ENCODE results near the gene PARD3B. TPM values are rescaled to one million over a fixed set of nuclear protein-coding genes. Genes with fewer than 3 reads are reported as not detected.

Gene PARD3B
- total and polyA plus RNA-seq, 2 of the 8 experiments (the other 6 are each of a cell fraction or from before 2014, with no cell fraction given) = 1.2 to 5.7 TPM

DNA sequence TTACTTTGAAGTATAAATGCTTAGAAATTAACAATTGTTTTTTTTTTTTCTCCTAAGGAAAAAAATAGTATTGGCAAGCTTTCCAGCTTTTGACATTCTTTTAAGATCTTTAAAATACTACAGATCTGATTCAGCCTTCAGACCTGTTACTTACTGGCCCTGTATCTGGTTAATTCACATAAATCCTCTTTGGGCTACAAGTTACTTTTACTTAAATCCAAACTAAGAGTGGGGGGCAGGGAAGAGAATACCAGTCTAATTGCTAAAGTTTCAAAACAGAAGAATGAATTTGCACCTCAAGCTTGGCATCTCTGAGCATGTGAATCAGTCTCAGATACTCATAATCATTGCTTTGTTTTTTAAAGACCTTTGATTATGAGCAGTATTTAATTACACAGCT lies 386.3 kb downstream of the PARD3B start (continued):
- TF ChIP-seq, protein P1, sequence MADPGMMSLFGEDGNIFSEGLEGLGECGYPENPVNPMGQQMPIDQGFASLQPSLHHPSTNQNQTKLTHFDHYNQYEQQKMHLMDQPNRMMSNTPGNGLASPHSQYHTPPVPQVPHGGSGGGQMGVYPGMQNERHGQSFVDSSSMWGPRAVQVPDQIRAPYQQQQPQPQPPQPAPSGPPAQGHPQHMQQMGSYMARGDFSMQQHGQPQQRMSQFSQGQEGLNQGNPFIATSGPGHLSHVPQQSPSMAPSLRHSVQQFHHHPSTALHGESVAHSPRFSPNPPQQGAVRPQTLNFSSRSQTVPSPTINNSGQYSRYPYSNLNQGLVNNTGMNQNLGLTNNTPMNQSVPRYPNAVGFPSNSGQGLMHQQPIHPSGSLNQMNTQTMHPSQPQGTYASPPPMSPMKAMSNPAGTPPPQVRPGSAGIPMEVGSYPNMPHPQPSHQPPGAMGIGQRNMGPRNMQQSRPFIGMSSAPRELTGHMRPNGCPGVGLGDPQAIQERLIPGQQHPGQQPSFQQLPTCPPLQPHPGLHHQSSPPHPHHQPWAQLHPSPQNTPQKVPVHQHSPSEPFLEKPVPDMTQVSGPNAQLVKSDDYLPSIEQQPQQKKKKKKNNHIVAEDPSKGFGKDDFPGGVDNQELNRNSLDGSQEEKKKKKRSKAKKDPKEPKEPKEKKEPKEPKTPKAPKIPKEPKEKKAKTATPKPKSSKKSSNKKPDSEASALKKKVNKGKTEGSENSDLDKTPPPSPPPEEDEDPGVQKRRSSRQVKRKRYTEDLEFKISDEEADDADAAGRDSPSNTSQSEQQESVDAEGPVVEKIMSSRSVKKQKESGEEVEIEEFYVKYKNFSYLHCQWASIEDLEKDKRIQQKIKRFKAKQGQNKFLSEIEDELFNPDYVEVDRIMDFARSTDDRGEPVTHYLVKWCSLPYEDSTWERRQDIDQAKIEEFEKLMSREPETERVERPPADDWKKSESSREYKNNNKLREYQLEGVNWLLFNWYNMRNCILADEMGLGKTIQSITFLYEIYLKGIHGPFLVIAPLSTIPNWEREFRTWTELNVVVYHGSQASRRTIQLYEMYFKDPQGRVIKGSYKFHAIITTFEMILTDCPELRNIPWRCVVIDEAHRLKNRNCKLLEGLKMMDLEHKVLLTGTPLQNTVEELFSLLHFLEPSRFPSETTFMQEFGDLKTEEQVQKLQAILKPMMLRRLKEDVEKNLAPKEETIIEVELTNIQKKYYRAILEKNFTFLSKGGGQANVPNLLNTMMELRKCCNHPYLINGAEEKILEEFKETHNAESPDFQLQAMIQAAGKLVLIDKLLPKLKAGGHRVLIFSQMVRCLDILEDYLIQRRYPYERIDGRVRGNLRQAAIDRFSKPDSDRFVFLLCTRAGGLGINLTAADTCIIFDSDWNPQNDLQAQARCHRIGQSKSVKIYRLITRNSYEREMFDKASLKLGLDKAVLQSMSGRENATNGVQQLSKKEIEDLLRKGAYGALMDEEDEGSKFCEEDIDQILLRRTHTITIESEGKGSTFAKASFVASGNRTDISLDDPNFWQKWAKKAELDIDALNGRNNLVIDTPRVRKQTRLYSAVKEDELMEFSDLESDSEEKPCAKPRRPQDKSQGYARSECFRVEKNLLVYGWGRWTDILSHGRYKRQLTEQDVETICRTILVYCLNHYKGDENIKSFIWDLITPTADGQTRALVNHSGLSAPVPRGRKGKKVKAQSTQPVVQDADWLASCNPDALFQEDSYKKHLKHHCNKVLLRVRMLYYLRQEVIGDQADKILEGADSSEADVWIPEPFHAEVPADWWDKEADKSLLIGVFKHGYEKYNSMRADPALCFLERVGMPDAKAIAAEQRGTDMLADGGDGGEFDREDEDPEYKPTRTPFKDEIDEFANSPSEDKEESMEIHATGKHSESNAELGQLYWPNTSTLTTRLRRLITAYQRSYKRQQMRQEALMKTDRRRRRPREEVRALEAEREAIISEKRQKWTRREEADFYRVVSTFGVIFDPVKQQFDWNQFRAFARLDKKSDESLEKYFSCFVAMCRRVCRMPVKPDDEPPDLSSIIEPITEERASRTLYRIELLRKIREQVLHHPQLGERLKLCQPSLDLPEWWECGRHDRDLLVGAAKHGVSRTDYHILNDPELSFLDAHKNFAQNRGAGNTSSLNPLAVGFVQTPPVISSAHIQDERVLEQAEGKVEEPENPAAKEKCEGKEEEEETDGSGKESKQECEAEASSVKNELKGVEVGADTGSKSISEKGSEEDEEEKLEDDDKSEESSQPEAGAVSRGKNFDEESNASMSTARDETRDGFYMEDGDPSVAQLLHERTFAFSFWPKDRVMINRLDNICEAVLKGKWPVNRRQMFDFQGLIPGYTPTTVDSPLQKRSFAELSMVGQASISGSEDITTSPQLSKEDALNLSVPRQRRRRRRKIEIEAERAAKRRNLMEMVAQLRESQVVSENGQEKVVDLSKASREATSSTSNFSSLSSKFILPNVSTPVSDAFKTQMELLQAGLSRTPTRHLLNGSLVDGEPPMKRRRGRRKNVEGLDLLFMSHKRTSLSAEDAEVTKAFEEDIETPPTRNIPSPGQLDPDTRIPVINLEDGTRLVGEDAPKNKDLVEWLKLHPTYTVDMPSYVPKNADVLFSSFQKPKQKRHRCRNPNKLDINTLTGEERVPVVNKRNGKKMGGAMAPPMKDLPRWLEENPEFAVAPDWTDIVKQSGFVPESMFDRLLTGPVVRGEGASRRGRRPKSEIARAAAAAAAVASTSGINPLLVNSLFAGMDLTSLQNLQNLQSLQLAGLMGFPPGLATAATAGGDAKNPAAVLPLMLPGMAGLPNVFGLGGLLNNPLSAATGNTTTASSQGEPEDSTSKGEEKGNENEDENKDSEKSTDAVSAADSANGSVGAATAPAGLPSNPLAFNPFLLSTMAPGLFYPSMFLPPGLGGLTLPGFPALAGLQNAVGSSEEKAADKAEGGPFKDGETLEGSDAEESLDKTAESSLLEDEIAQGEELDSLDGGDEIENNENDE (IDR thresholded peaks at IDR 0.05; ENCODE audit: insufficient replicate concordance, low read length) = no peak
- no peak for TF ChIP-seq CEBPB (IDR thresholded peaks at IDR 0.05; ENCODE audit: low read depth, low read length)
- TF ChIP-seq TAF1 (IDR thresholded peaks at IDR 0.05; ENCODE audit: low read depth, low read length) = no peak
- no peak for TF ChIP-seq SIX5 (IDR thresholded peaks at IDR 0.05; ENCODE audit: low read depth, low read length)
- TF ChIP-seq, protein P2, sequence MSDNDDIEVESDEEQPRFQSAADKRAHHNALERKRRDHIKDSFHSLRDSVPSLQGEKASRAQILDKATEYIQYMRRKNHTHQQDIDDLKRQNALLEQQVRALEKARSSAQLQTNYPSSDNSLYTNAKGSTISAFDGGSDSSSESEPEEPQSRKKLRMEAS (IDR thresholded peaks at IDR 0.05) = no peak

Data from H1 (cell line).